ENCODE measurements around the gene ZRANB1.

ZRANB1 gene

GRCh38 chr10:124953421-124953820 lies 11.5 kb downstream of the ZRANB1 start:
- Histone ChIP-seq H3K27ac (ENCODE audit: poor library complexity, severe bottlenecking) (no peak overlapping the region), H3K9me3 (ENCODE audit: severe bottlenecking) (peaks cover 2% of the 10 kb centered on the region)
- TF ChIP-seq, protein P1, sequence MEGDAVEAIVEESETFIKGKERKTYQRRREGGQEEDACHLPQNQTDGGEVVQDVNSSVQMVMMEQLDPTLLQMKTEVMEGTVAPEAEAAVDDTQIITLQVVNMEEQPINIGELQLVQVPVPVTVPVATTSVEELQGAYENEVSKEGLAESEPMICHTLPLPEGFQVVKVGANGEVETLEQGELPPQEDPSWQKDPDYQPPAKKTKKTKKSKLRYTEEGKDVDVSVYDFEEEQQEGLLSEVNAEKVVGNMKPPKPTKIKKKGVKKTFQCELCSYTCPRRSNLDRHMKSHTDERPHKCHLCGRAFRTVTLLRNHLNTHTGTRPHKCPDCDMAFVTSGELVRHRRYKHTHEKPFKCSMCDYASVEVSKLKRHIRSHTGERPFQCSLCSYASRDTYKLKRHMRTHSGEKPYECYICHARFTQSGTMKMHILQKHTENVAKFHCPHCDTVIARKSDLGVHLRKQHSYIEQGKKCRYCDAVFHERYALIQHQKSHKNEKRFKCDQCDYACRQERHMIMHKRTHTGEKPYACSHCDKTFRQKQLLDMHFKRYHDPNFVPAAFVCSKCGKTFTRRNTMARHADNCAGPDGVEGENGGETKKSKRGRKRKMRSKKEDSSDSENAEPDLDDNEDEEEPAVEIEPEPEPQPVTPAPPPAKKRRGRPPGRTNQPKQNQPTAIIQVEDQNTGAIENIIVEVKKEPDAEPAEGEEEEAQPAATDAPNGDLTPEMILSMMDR (IDR thresholded peaks at IDR 0.05; ENCODE audit: poor library complexity, severe bottlenecking): no peak

DNA sequence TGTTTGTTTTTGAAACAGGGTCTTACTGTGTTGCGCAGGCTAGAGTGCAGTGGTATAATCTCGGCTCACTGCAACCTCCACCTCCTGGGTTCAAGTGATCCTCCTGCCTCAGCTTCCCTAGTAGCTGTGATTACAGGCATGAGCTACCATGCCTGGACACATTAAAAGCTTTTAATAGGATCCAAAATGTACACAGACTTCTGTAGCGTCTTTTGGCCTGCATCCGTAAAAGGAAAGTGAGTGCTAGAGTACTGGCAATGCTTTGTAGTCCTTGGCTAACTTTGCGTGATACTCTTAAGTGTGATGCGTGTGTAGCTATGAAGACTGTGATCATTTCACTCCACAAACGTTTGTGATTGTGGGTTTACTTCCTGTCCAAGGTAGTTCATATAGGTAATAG lies 13.3 kb downstream of the ZRANB1 start:
- no peak for ATAC-seq (ENCODE audit: low read depth)
- H3K36me3 ChIP-seq (ENCODE audit: low read depth): peaks cover 5% of the 10 kb centered on the region; the same call in 1 of the 2 replicates

More at GRCh38 chr10:124953421-124953820, 11.5 kb downstream of the ZRANB1 start:
- H3K4me3 ChIP-seq (ENCODE audit: severe bottlenecking): no peak overlapping the region
- no peaks in the 10 kb centered on the region for H3K4me1 ChIP-seq (ENCODE audit: insufficient read depth, poor library complexity, severe bottlenecking)
- no peak for DNase-seq (ENCODE audit: low spot score)
- H3K36me3 ChIP-seq (ENCODE audit: low read depth): peaks cover 17% of the 10 kb centered on the region
- no peak for ATAC-seq (ENCODE audit: low read depth)
- no peaks in the 10 kb centered on the region for H3K27me3 ChIP-seq (ENCODE audit: insufficient read depth, poor library complexity, severe bottlenecking)

GRCh38 chr10:124955868-124956267 lies 13.9 kb downstream of the ZRANB1 start:
- DNase-seq (ENCODE audit: low spot score): no peak
- H3K4me3 ChIP-seq (ENCODE audit: severe bottlenecking): no peak overlapping the region
- H3K4me1 ChIP-seq (ENCODE audit: insufficient read depth, poor library complexity, severe bottlenecking): no peaks in the 10 kb centered on the region
- ATAC-seq (ENCODE audit: low read depth): no peak
- H3K9me3 ChIP-seq (ENCODE audit: severe bottlenecking): no peaks in the 10 kb centered on the region
- H3K27me3 ChIP-seq (ENCODE audit: insufficient read depth, poor library complexity, severe bottlenecking): no peaks in the 10 kb centered on the region
- no peak overlapping the region for H3K27ac ChIP-seq (ENCODE audit: poor library complexity, severe bottlenecking)
- H3K36me3 ChIP-seq (ENCODE audit: low read depth): peaks cover 4% of the 10 kb centered on the region; the same call in 1 of the 2 replicates
- TF ChIP-seq, protein P1 (IDR thresholded peaks at IDR 0.05; ENCODE audit: poor library complexity, severe bottlenecking): no peak

More for the DNA sequence above, 13.3 kb downstream of the ZRANB1 start:
- no peak overlapping the region for H3K27ac ChIP-seq (ENCODE audit: poor library complexity, severe bottlenecking)
- H3K4me3 ChIP-seq (ENCODE audit: severe bottlenecking): no peak overlapping the region
- TF ChIP-seq, protein P1 (IDR thresholded peaks at IDR 0.05; ENCODE audit: poor library complexity, severe bottlenecking): no peak
- no peaks in the 10 kb centered on the region for H3K27me3 ChIP-seq (ENCODE audit: insufficient read depth, poor library complexity, severe bottlenecking)
- H3K9me3 ChIP-seq (ENCODE audit: severe bottlenecking): no peaks in the 10 kb centered on the region
- H3K4me1 ChIP-seq (ENCODE audit: insufficient read depth, poor library complexity, severe bottlenecking): no peaks in the 10 kb centered on the region
- DNase-seq (ENCODE audit: low spot score): no peak

DNA sequence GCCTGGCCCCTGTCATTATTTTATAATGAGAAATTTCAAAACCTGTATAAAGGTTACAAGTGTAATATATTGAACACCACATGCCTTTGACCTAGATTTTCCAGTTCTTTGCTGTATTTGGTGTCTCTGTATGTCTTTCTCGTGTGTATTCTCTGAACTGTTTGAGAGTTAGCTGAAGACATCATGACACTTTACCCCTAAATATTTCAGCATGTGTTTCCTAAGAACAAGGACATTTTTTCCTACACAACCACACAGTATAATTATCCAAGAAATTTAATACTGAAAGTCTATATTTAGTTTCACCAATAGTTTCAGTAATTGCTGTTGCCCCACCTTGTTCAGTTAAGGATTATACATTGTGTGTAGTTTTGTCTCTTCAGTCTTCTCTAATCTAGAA lies 14.8 kb downstream of the ZRANB1 start:
- no peak for DNase-seq (ENCODE audit: low spot score)

GRCh38 chr10:124957404-124957947 lies 15.6 kb downstream of the ZRANB1 start:
- H3K4me3 ChIP-seq (ENCODE audit: severe bottlenecking): no peak overlapping the region
- ATAC-seq (ENCODE audit: low read depth): no peak

More for the DNA sequence above, 14.8 kb downstream of the ZRANB1 start:
- Histone ChIP-seq H3K27ac (ENCODE audit: poor library complexity, severe bottlenecking) (no peak overlapping the region), H3K4me3 (ENCODE audit: severe bottlenecking) (no peak overlapping the region), H3K27me3 (ENCODE audit: insufficient read depth, poor library complexity, severe bottlenecking) (no peaks in the 10 kb centered on the region), H3K9me3 (ENCODE audit: severe bottlenecking) (no peaks in the 10 kb centered on the region), H3K4me1 (ENCODE audit: insufficient read depth, poor library complexity, severe bottlenecking) (no peaks in the 10 kb centered on the region), H3K36me3 (ENCODE audit: low read depth) (0 out of 2 replicates have a peak, but pooled peaks cover 4% of the 10 kb centered on the region)
- ATAC-seq (ENCODE audit: low read depth): no peak
- TF ChIP-seq, protein P1 (IDR thresholded peaks at IDR 0.05; ENCODE audit: poor library complexity, severe bottlenecking): no peak

More at GRCh38 chr10:124957404-124957947, 15.6 kb downstream of the ZRANB1 start:
- H3K27me3 ChIP-seq (ENCODE audit: insufficient read depth, poor library complexity, severe bottlenecking): no peaks in the 10 kb centered on the region
- no peaks in the 10 kb centered on the region for H3K9me3 ChIP-seq (ENCODE audit: severe bottlenecking)
- H3K4me1 ChIP-seq (ENCODE audit: insufficient read depth, poor library complexity, severe bottlenecking): no peaks in the 10 kb centered on the region
- 0 out of 2 replicates have a peak, but pooled peaks cover 1% of the 10 kb centered on the region for H3K36me3 ChIP-seq (ENCODE audit: low read depth)
- no peak overlapping the region for H3K27ac ChIP-seq (ENCODE audit: poor library complexity, severe bottlenecking)
- no peak for DNase-seq (ENCODE audit: low spot score)
- TF ChIP-seq, protein P1 (IDR thresholded peaks at IDR 0.05; ENCODE audit: poor library complexity, severe bottlenecking): no peak
